Neural crest cell (in vitro differentiated cells): ENCODE results near the gene FOXRED2. TPM values are rescaled to one million over a fixed set of nuclear protein-coding genes. Genes with fewer than 3 reads are reported as not detected.
"Not testable (repeated sequence)": the region's sequence is repeated elsewhere in the genome, so short reads cannot be mapped to it uniquely, and the experiment has no call there.

ENCODE experiments used
- DNase-seq: peaks from one replicate; pipeline ENCODE4 v3.0.0; 2021; ENCODE audit warnings: low read depth, mixed read lengths, low spot score
- H3K27ac Mint-ChIP-seq: one replicate; pipeline ENCODE4 v1.8.0; 2021; ENCODE audit warnings: mild to moderate bottlenecking, mixed read lengths; ENCODE audit not compliant: unreplicated experiment
- H3K27me3 Mint-ChIP-seq: 2 replicates; pipeline ENCODE4 v1.8.0; 2021; ENCODE audit warnings: low read depth, mild to moderate bottlenecking, mixed read lengths
- H3K36me3 Mint-ChIP-seq: 2 replicates; pipeline ENCODE4 v1.8.0; 2021; ENCODE audit warnings: low read depth, mild to moderate bottlenecking, mixed read lengths
- H3K4me1 Mint-ChIP-seq: 2 replicates; pipeline ENCODE4 v1.8.0; 2021; ENCODE audit warnings: mixed read lengths
- H3K4me3 Mint-ChIP-seq: one replicate; pipeline ENCODE4 v1.8.0; 2021; ENCODE audit warnings: mild to moderate bottlenecking, mixed read lengths
- H3K9me3 Mint-ChIP-seq: 2 replicates; pipeline ENCODE4 v1.8.0; 2021; ENCODE audit warnings: mixed read lengths
- CTCF ChIP-seq: fragments of 200-600 bp; sonication (generic); conservative IDR thresholded peaks from 2 replicates; pipeline ENCODE4 v1.5.0; 2021; ENCODE audit warnings: antibody characterized with exemption, mild to moderate bottlenecking
- total RNA-seq: library from RNA; stranded (reverse); gene quantifications from 2 replicates; pipeline ENCODE4 v1.2.1, GENCODE V29; 2021

The FOXRED2 gene
- total RNA-seq, 1 donor from 2014 or later = 45.1 TPM

DNA sequence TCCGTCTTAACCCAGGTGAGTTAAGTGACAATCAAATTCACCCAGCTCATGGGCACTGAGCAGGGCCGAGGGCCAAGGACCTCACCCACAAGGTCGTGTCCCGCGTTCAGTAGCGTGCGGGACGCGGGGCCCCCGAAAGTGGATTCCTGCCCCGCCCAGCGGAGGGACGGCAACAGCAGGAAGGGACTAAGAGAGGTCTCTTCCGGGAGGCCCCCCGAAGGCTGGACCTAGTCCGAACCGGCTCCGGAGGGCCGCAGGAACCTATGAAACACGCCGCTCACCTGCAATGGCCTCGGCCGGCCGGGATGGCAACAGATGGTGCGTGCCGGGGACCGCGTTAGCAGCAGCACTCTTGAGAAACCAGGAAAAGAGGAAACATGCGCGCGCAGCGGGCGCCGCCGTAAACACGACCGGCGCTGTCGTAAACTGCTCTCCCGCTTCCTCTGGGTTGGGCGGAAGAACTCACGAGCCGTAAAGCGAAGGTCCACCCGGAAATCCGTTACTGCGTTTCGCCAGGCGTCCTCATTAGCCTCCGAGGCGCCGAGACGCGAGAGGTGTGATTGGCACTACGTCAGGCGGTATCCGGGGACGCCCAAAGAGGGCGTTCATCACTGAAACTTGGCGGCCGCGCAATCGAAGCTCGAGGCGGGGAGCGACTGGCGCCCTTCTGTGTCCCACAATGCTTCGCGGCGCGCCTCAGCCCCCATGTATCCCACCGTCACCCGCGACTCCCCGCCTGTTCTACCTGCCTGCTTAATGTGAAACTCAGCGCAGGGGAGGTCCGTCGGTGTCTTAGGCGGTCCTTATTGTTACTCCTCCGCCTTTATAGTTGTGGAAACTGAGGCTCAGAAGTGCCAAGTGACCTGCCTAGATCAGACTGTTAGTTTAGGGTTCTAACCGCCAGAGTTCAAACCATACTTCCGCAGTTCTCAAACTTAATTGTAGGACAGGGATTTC is 22.2 kb upstream of the FOXRED2 start, which contains the start of gene EIF3D:
Gene EIF3D, minus strand, starts transcription at position 372 of the 957 bp plus-strand sequence. CDS start 3,045 bp downstream, outside the sequence.
- peak within 1 kb of the TSS; percentile 98 for H3K27ac Mint-ChIP-seq
- peaks cover 13% of the 10 kb centered on the region for H3K4me1 Mint-ChIP-seq
- H3K27me3 Mint-ChIP-seq = peaks cover 3% of the 10 kb centered on the region
- H3K4me3 Mint-ChIP-seq = peak within 1 kb of the TSS; percentile 98
- TF ChIP-seq CTCF = no peak
- H3K36me3 Mint-ChIP-seq = peaks cover 14% of the 10 kb centered on the region
- H3K9me3 Mint-ChIP-seq = peaks cover 4% of the 10 kb centered on the region
- DNase-seq = peak; percentile 97

DNA sequence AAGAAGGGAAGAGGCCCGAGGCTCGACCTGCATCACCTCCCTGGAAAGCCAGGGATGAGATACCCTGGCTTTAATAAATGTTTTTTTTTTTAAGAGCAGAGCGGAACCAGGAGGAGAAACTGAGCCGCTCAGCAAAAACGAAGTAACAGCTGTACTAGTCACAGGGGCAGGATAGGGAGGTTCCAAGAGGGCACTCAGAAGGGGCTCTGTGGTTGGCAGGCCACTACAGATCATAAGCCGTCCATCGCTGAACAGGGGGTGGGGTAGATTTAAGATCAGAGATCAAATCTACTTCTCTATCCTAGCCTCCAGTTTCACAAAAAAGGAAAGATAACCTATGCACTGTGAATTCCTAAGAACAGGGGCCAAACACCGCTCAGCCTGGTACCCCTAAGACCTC is 21.5 kb upstream of the FOXRED2 start:
- Mint-ChIP-seq H3K4me1 (peaks cover 13% of the 10 kb centered on the region), H3K4me3 (peak overlapping the region; percentile 98)

DNA sequence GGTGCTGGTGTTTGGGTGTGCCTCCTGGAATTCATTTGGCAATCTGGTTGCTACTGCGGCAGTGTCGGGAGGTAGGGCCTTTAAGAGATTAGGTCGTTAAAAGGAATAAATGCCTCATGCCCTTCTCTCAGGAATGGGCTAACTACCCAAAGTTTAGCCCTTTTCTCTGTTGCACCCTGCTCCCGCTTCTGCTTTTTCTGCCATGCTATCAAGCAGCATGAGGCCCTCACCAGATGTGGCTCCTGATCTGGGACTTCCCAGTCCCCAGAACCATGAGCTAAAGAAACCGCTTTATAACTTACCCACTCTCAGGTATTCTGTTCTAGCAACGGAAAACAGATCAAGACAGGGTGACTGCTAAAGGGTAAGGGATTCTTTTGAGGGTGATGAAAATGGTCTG is 15.8 kb upstream of the FOXRED2 start:
- H3K4me3 Mint-ChIP-seq = no peak overlapping the region
- peaks cover 24% of the 10 kb centered on the region for H3K36me3 Mint-ChIP-seq
- TF ChIP-seq CTCF = no peak

More for the DNA sequence above, 21.5 kb upstream of the FOXRED2 start:
- Mint-ChIP-seq H3K27me3 (peaks cover 3% of the 10 kb centered on the region), H3K9me3 (peaks cover 3% of the 10 kb centered on the region), H3K27ac (peak overlapping the region; percentile 98), H3K36me3 (peaks cover 19% of the 10 kb centered on the region)
- DNase-seq = no peak
- no peak for TF ChIP-seq CTCF

DNA sequence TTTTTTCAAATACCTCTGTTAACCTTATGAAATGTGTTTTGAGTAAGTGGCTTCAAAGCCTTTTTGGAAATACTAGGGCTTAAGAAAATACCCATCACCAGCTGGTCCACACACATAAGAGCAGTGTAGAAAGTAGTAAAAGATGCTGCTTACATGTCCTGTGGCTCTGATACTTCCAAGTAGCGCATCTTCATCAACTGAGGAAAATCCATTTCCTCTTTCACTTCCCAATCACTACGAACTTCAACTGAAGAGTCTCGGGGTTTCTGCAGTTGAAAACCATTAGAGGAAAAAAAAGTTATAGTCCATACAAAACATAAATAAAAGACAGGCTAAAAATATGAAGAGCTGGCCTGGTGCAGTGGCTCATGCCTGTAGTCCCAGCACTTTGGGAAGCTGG is 13.6 kb upstream of the FOXRED2 start:
- no peak for TF ChIP-seq CTCF
- no peak for DNase-seq
- H3K27ac Mint-ChIP-seq = no peak overlapping the region
- H3K9me3 Mint-ChIP-seq = no peaks in the 10 kb centered on the region
- no peaks in the 10 kb centered on the region for H3K27me3 Mint-ChIP-seq
- peaks cover 28% of the 10 kb centered on the region for H3K36me3 Mint-ChIP-seq
- H3K4me3 Mint-ChIP-seq = no peak overlapping the region
- no peaks in the 10 kb centered on the region for H3K4me1 Mint-ChIP-seq

More for the DNA sequence above, 15.8 kb upstream of the FOXRED2 start:
- no peaks in the 10 kb centered on the region for H3K9me3 Mint-ChIP-seq
- H3K27ac Mint-ChIP-seq = no peak overlapping the region
- DNase-seq = no peak
- H3K27me3 Mint-ChIP-seq = no peaks in the 10 kb centered on the region
- peaks cover 6% of the 10 kb centered on the region for H3K4me1 Mint-ChIP-seq

DNA sequence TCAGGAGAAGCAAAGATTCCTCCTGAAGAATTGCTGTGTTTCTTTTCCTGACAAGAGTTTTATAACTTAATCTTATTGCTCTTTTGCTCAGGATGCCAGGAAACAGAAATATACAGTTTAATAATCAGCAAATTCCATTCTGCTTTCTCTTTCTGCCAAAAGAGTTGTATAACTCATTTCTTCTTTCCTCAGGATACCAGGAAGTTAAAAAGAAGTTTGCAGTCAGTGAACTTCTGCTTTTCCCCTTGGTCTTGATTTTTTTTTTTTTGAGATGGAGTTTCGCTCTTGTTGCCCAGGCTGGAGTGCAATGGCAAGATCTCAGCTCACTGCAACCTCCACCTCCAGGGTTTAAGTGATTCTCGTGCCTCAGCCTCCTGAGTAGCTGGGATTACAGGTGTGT is 13.1 kb upstream of the FOXRED2 start:
- H3K9me3 Mint-ChIP-seq, H3K4me3 Mint-ChIP-seq, H3K4me1 Mint-ChIP-seq, DNase-seq, H3K27ac Mint-ChIP-seq, H3K27me3 Mint-ChIP-seq: not testable (repeated sequence)
- H3K36me3 Mint-ChIP-seq = peaks cover 27% of the 10 kb centered on the region

- TF ChIP-seq CTCF = no peak
- no peak overlapping the region for H3K27ac Mint-ChIP-seq
- DNase-seq = no peak
- H3K4me3 Mint-ChIP-seq = no peak overlapping the region
- peaks cover 38% of the 10 kb centered on the region for H3K36me3 Mint-ChIP-seq
- H3K9me3 Mint-ChIP-seq = no peaks in the 10 kb centered on the region
- H3K4me1 Mint-ChIP-seq = no peaks in the 10 kb centered on the region
- no peaks in the 10 kb centered on the region for H3K27me3 Mint-ChIP-seq
These were observed 7.9 kb upstream of the FOXRED2 start for GRCh38 chr22:36514766-36515165.
